ENCODE data around the gene EBF3. TPM values are rescaled to one million over a fixed set of nuclear protein-coding genes. Genes with fewer than 3 reads are reported as not detected.

Gene EBF3
- not detected in 2 replicates for total RNA-seq (2014; rRNA removed)
- not detected for Bru-seq, nascent RNA
- BruChase-seq, experiment 1, labeled RNA remaining after a 6-hour chase: percentile 1 among the genes with signal in this experiment
- BruChase-seq, experiment 2, labeled RNA remaining after a 2-hour chase: percentile 2 among the genes with signal in this experiment
- long read RNA-seq: 0 reads

GRCh38 chr10:129963641-129964501, at the start of gene EBF3:
EBF3 (minus strand) TSS chr10:129964274; CDS start chr10:129963768, 506 bp downstream.
- ATAC-seq (peak; percentile 60), DNase-seq (peak; percentile 9)
- ChIA-PET CTCF (no interaction called here), POLR2A (ENCODE audit: unreplicated experiment) (no interaction called here)
- no peaks in the 10 kb centered on the region for H3K9me2 ChIP-seq (replicated peaks; ENCODE audit: low read length)
- TF ChIP-seq EZH2phosphoT487 (IDR thresholded peaks at IDR 0.05; ENCODE audit: borderline replicate concordance, low read length) (no peak), EZH2 (IDR thresholded peaks at IDR 0.05; ENCODE audit: low read length, unreplicated experiment) (no peak), CTCF (conservative IDR thresholded peaks at IDR 0.05; ENCODE audit: low read depth, low read length) (no peak)
- H3K4me1 ChIP-seq (ENCODE audit: insufficient read depth, low read length): no peaks in the 10 kb centered on the region
- intact Hi-C loops (cut with micrococcal nuclease): loop anchor here (10.0 kb wide), 1 partner anchor 141 kb away; no protein-coding TSS in a partner anchor
- no peak within 1 kb of the TSS for H3K9ac ChIP-seq (ENCODE audit: low read length)
- no TSS peak for BruUV-seq (replicated peaks)
- H2AFZ ChIP-seq (ENCODE audit: low read length): peak within 1 kb of the TSS; percentile 57; the same call in 1 of the 2 replicates
- peak within 1 kb of the TSS; percentile 62 for H3K4me3 ChIP-seq (ENCODE audit: low read length)
- no peaks in the 10 kb centered on the region for H3F3A ChIP-seq (ENCODE audit: low read length, unreplicated experiment)
- H3K27me3 ChIP-seq (ENCODE audit: low read length): peaks cover 81% of the 10 kb centered on the region
- no peaks in the 10 kb centered on the region for H3K36me3 ChIP-seq (ENCODE audit: low read depth, low read length)
- peak within 1 kb of the TSS; percentile 78 for H3K4me2 ChIP-seq (ENCODE audit: low read length)
- no peak within 1 kb of the TSS for H3K27ac ChIP-seq (ENCODE audit: low read length)
- no peaks in the 10 kb centered on the region for H3K9me3 ChIP-seq (ENCODE audit: low read length)
- H4K20me1 ChIP-seq (ENCODE audit: low read length): no peaks in the 10 kb centered on the region
- no peaks in the 10 kb centered on the region for H3K79me2 ChIP-seq (ENCODE audit: low read length)

- intact Hi-C loops (cut with micrococcal nuclease): no loop called here
- H3K9me3 ChIP-seq (ENCODE audit: low read length): no peaks in the 10 kb centered on the region
- no peaks in the 10 kb centered on the region; the same call in 1 of the 2 replicates for H3K4me1 ChIP-seq (ENCODE audit: insufficient read depth, low read length)
- CTCF ChIA-PET: no interaction called here
- H3K4me2 ChIP-seq (ENCODE audit: low read length): no peak overlapping the region
- no peak overlapping the region for H3K9ac ChIP-seq (ENCODE audit: low read length)
- no peaks in the 10 kb centered on the region for H4K20me1 ChIP-seq (ENCODE audit: low read length)
- no TSS peak for BruUV-seq (replicated peaks)
- H3K36me3 ChIP-seq (ENCODE audit: low read depth, low read length): no peaks in the 10 kb centered on the region
- POLR2A ChIA-PET (ENCODE audit: unreplicated experiment): no interaction called here
- DNase-seq: no peak
- no peak for ATAC-seq
- TF ChIP-seq EZH2phosphoT487 (IDR thresholded peaks at IDR 0.05; ENCODE audit: borderline replicate concordance, low read length) (no peak), CTCF (conservative IDR thresholded peaks at IDR 0.05; ENCODE audit: low read depth, low read length) (no peak), EZH2 (IDR thresholded peaks at IDR 0.05; ENCODE audit: low read length, unreplicated experiment) (no peak)
- no peak overlapping the region for H3K27ac ChIP-seq (ENCODE audit: low read length)
- no peaks in the 10 kb centered on the region for H3K27me3 ChIP-seq (ENCODE audit: low read length)
- no peaks in the 10 kb centered on the region for H3F3A ChIP-seq (ENCODE audit: low read length, unreplicated experiment)
- H2AFZ ChIP-seq (ENCODE audit: low read length): no peak overlapping the region
- no peaks in the 10 kb centered on the region for H3K9me2 ChIP-seq (replicated peaks; ENCODE audit: low read length)
- no peak overlapping the region for H3K4me3 ChIP-seq (ENCODE audit: low read length)
- no peaks in the 10 kb centered on the region for H3K79me2 ChIP-seq (ENCODE audit: low read length)
These were observed 49.5 kb upstream of the EBF3 start for GRCh38 chr10:130013335-130014262.
